DOHH2 (cell line): ENCODE data around the gene EEIG1.
A peak's percentile ranks its signal among the peaks of the same experiment; 100 is the strongest.

Source experiments
- H3F3A ChIP-seq: fragments of 200-600 bp; sonication (generic), shearing (Covaris generic); 2 replicates; pipeline ENCODE4 v1.6.0; 2016; ENCODE audit warnings: antibody characterized with exemption, mild to moderate bottlenecking; ENCODE audit not compliant: control insufficient read depth, insufficient read depth
- H3K27ac ChIP-seq: fragments of 200-600 bp; sonication (generic); 2 replicates; pipeline ENCODE4 v1.5.1; 2014; ENCODE audit warnings: low read depth, mild to moderate bottlenecking, low read length, moderate library complexity
- H3K27me3 ChIP-seq: fragments of 200-600 bp; sonication (generic); 2 replicates; pipeline ENCODE4 v1.6.1; 2014; ENCODE audit warnings: mild to moderate bottlenecking, low read length, mixed read lengths; ENCODE audit not compliant: control insufficient read depth
- H3K36me3 ChIP-seq: fragments of 200-600 bp; sonication (generic); 2 replicates; pipeline ENCODE4 v1.6.1; 2014; ENCODE audit warnings: mild to moderate bottlenecking, low read length, moderate library complexity, mixed read lengths; ENCODE audit not compliant: control insufficient read depth
- H3K4me1 ChIP-seq: fragments of 200-600 bp; sonication (generic); 2 replicates; pipeline ENCODE4 v1.6.1; 2014; ENCODE audit warnings: mild to moderate bottlenecking, low read length, mixed read lengths; ENCODE audit not compliant: control insufficient read depth
- H3K4me2 ChIP-seq: fragments of 200-600 bp; sonication (generic); 2 replicates; pipeline ENCODE4 v1.6.0; 2014; ENCODE audit warnings: mild to moderate bottlenecking, low read length, moderate library complexity
- H3K4me3 ChIP-seq: fragments of 200-600 bp; sonication (generic); 2 replicates; pipeline ENCODE4 v1.5.1; 2014; ENCODE audit warnings: mild to moderate bottlenecking, low read length, mixed read lengths
- H3K79me2 ChIP-seq: fragments of 200-600 bp; sonication (generic); 2 replicates; pipeline ENCODE4 v1.6.1; 2014; ENCODE audit warnings: mild to moderate bottlenecking, low read length, mixed read lengths; ENCODE audit not compliant: control insufficient read depth
- H3K9me2 ChIP-seq: fragments of 200-600 bp; sonication (generic); replicated peaks from 2 replicates; pipeline ENCODE4 v1.6.1; 2014; ENCODE audit warnings: mild to moderate bottlenecking, low read length, mixed read lengths; ENCODE audit not compliant: control insufficient read depth
- H3K9me3 ChIP-seq: fragments of 200-600 bp; sonication (generic); 2 replicates; pipeline ENCODE4 v1.6.1; 2014; ENCODE audit warnings: antibody characterized with exemption, low read length, mixed read lengths; ENCODE audit not compliant: control insufficient read depth, insufficient read depth
- H4K20me1 ChIP-seq: fragments of 200-600 bp; sonication (generic); 2 replicates; pipeline ENCODE4 v1.6.0; 2014; ENCODE audit warnings: low read depth, mild to moderate bottlenecking, antibody characterized with exemption, low read length, moderate library complexity; ENCODE audit not compliant: control insufficient read depth, insufficient read depth
- EZH2phosphoT487 ChIP-seq: fragments of 200-600 bp; sonication (generic); IDR thresholded peaks from 2 replicates; pipeline ENCODE4 v1.6.1; 2017; ENCODE audit warnings: borderline replicate concordance, mild to moderate bottlenecking, antibody characterized with exemption, low read length, moderate library complexity, mixed read lengths
- TF ChIP-seq, protein P1 (sequence below): fragments of 200-600 bp; sonication (generic); IDR thresholded peaks from one replicate; pipeline ENCODE4 v1.5.1; 2014; ENCODE audit warnings: antibody characterized with exemption, mild to moderate bottlenecking, low read depth, low read length; ENCODE audit not compliant: poor library complexity, severe bottlenecking

The EEIG1 gene

DNA sequence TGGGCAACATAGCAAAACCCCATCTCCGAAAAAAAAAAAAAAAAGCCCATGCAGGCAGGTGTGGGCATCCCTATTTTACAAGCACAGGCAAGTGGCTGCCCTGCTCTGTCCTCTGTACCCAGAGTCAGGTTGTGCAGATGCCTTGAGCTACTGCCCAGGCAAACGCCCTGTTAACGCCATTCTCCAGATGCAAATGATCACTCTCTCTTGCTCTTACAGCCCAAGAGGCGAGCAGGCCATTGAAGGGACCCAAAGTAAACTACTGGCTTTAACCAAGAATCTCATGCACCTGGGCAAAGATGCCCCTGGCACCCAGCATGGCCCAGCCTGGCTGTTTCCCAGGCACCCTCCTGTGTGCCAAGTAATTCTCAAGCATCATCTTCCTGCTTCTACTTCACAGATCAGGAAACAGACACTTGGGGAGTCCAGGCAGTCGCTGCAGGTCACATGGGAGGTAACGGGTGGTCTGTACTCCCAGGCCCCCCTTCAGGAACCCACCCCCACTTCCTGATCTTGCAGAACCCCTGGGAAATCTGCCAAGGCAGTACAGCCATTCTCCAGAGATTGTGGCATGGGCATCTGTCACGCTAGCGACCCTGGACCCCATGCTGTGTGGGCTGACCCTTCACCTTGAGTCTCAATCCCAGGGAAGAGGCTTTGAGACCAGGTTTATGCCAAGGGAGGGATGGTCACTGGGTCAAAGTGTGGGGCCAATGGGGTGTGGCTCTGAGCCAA lies 14.2 kb downstream of the EEIG1 start:
- H3K4me2 ChIP-seq, result peak overlapping the region; percentile 92

DNA sequence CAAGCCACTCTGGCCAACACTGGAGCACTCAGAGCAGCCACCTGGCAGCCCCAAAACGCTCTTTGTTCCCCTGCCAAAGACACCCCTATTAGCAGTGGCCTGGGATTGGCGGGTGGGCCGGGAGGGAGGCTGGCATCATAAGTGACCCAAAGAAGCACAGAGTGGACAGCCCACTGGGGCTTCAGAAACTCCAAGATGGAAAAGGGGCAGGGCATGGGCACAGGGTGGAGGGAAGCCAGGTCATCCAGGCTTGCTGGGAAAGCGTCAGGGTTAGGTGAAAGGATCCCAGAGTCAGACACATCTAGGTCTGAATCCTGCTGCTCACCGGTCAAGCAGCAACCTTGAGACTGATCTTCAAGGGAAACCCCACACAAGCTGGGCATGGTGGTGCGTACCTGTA lies 14.8 kb downstream of the EEIG1 start:
- Histone ChIP-seq H3K27ac (peak overlapping the region; percentile 35), H3F3A (no peaks in the 10 kb centered on the region), H3K4me3 (no peak overlapping the region), H3K9me3 (no peaks in the 10 kb centered on the region), H3K4me1 (peaks cover 97% of the 10 kb centered on the region), H3K79me2 (peaks cover 100% of the 10 kb centered on the region), H4K20me1 (peaks cover 72% of the 10 kb centered on the region), H3K27me3 (no peaks in the 10 kb centered on the region), H3K4me2 (peak overlapping the region; percentile 92), H3K36me3 (peaks cover 79% of the 10 kb centered on the region), H3K9me2 (no peaks in the 10 kb centered on the region)
- no peak for TF ChIP-seq EZH2phosphoT487
- TF ChIP-seq, protein P1, sequence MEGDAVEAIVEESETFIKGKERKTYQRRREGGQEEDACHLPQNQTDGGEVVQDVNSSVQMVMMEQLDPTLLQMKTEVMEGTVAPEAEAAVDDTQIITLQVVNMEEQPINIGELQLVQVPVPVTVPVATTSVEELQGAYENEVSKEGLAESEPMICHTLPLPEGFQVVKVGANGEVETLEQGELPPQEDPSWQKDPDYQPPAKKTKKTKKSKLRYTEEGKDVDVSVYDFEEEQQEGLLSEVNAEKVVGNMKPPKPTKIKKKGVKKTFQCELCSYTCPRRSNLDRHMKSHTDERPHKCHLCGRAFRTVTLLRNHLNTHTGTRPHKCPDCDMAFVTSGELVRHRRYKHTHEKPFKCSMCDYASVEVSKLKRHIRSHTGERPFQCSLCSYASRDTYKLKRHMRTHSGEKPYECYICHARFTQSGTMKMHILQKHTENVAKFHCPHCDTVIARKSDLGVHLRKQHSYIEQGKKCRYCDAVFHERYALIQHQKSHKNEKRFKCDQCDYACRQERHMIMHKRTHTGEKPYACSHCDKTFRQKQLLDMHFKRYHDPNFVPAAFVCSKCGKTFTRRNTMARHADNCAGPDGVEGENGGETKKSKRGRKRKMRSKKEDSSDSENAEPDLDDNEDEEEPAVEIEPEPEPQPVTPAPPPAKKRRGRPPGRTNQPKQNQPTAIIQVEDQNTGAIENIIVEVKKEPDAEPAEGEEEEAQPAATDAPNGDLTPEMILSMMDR, result no peak

More for the DNA sequence above, 14.2 kb downstream of the EEIG1 start:
- Histone ChIP-seq H3K79me2 (peaks cover 100% of the 10 kb centered on the region), H3K27ac (0 out of 2 replicates have a peak overlapping the region, but pooled peaks have one; percentile 9), H3K27me3 (no peaks in the 10 kb centered on the region), H3K4me3 (peak overlapping the region; percentile 11; the same call in 1 of the 2 replicates), H3K4me1 (peaks cover 97% of the 10 kb centered on the region), H3F3A (peaks cover 2% of the 10 kb centered on the region), H3K9me2 (no peaks in the 10 kb centered on the region), H4K20me1 (peaks cover 67% of the 10 kb centered on the region), H3K9me3 (no peaks in the 10 kb centered on the region), H3K36me3 (peaks cover 74% of the 10 kb centered on the region)
- no peak for TF ChIP-seq EZH2phosphoT487
- TF ChIP-seq, protein P1, result no peak

DNA sequence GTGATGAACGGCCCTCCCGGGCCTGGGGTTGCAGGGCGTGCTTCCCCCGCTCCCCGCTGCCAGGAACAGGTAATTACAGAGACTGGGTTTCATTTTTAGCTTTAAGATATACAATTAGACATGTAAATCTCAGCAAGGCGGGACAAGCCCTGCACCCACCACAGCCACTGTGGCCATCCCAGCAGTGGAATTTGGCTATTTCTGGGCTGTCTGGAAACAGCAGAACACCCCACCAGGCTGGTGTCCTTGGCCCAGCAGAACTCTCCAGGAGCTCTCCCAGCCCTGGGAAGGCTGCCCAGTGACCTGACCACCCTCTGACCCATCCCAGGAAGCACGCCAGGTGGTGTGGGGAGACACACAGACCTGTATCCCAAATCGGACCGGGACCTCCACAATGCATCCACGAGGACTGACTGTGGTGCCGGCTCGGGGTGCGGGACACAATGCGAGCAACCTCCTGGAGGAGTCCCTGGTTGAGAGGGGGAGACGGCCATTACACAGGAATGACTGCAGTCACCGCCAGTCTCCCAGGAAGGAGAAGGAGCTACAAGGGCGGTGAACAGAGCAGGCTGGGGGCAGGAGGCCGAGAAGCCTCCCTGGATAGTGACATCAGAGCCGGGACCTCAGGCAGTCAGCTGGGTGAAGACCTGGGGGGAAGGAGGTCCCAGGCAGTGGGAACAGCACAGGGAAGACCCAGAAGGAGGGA lies 17.3 kb downstream of the EEIG1 start:
- Histone ChIP-seq H3K9me3 (no peaks in the 10 kb centered on the region), H3K27me3 (no peaks in the 10 kb centered on the region), H3F3A (no peaks in the 10 kb centered on the region; the same call in 1 of the 2 replicates), H3K9me2 (no peaks in the 10 kb centered on the region), H3K79me2 (peaks cover 100% of the 10 kb centered on the region), H3K4me3 (no peak overlapping the region), H3K4me2 (peak overlapping the region; percentile 14; the same call in 1 of the 2 replicates), H3K36me3 (peaks cover 71% of the 10 kb centered on the region), H4K20me1 (peaks cover 62% of the 10 kb centered on the region), H3K4me1 (peaks cover 97% of the 10 kb centered on the region), H3K27ac (no peak overlapping the region)
- TF ChIP-seq, protein P1, result no peak
- TF ChIP-seq EZH2phosphoT487, result no peak
